NB4 (cell line): ENCODE data around the gene B4GALT2.

ENCODE experiments used
- CTCF ChIP-seq: IDR thresholded peaks from one replicate; pipeline ENCODE4 v1.5.1; 2012; ENCODE audit warnings: low read depth, low read length
- MYC ChIP-seq: IDR thresholded peaks from 2 replicates; pipeline ENCODE4 v1.6.1; 2011; ENCODE audit warnings: low read depth, low read length
- POLR2A ChIP-seq: IDR thresholded peaks from 2 replicates; pipeline ENCODE4 v1.6.1; 2011; ENCODE audit warnings: mild to moderate bottlenecking; ENCODE audit not compliant: insufficient read length; ENCODE audit errors: extremely low read depth
- TF ChIP-seq, protein P1 (sequence below): IDR thresholded peaks from 2 replicates; pipeline ENCODE4 v1.6.1; 2011; ENCODE audit warnings: low read depth, low read length

DNA sequence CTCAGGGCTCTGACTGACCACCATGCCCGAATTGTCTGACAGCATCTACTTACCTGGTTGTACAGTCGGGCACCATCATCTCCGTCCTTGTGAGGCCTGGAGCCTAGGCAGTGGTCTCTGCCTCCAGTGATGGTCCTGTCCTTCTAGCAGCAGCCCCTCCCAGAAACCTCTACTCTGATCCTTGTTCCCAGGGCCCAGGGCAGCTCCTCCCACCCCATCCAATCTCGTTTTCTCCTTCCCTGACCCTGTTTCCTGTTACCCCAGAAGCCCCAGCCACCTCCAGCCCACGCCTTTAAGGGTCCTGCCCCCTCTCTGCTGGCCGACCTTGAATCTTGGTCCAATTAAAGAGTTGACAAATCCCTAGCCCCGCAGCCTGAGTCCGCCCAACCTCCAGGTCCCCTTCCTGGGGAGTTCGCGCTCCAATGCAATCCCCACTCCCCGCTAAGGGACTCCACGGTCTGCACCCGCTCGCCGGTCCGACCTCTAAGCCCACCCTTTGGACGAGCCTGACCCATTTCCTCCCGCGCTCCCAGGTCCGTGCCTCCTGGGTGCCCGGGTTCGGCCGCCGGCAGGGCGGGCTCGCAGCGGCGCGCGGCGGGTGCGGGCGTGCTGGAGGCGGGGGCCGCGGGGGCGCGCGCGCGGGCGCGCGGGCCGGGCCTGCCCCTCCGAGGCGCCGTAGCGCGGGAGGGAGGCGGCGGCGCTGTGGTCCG lies at the start of gene B4GALT2:
- TF ChIP-seq POLR2A (no peak), CTCF (no peak), MYC (no peak)
- TF ChIP-seq, protein P1, sequence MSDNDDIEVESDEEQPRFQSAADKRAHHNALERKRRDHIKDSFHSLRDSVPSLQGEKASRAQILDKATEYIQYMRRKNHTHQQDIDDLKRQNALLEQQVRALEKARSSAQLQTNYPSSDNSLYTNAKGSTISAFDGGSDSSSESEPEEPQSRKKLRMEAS, result no peak
